H9 (cell line): ENCODE results near the gene PLXNA4. TPM values are rescaled to one million over a fixed set of nuclear protein-coding genes. Genes with fewer than 3 reads are reported as not detected.

ENCODE experiments used
- DNase-seq: peaks from one replicate; pipeline ENCODE4 v3.0.0-alpha.2; 2017
- H2AFZ ChIP-seq: one replicate; pipeline ENCODE4 v1.6.1; 2013; ENCODE audit warnings: mild to moderate bottlenecking, low read length, control low read depth, moderate library complexity
- H2AK5ac ChIP-seq: 2 replicates; pipeline ENCODE4 v1.6.1; 2013; ENCODE audit warnings: low read length, control low read depth, mixed read lengths; ENCODE audit not compliant: insufficient read length
- H2BK120ac ChIP-seq: one replicate; pipeline ENCODE4 v1.6.1; 2013; ENCODE audit warnings: low read depth, mild to moderate bottlenecking, low read length, control low read depth, inconsistent platforms; ENCODE audit not compliant: poor library complexity, severe bottlenecking
- H2BK12ac ChIP-seq: 2 replicates; pipeline ENCODE4 v1.6.1; 2013; ENCODE audit warnings: low read length, control low read depth, mixed read lengths, low read depth; ENCODE audit not compliant: insufficient read length
- H2BK15ac ChIP-seq: 2 replicates; pipeline ENCODE4 v1.6.1; 2013; ENCODE audit warnings: low read depth, low read length, control low read depth
- H2BK20ac ChIP-seq: one replicate; pipeline ENCODE4 v1.6.1; 2013; ENCODE audit warnings: low read depth, mild to moderate bottlenecking, low read length, control low read depth, inconsistent platforms; ENCODE audit not compliant: poor library complexity, severe bottlenecking
- H2BK5ac ChIP-seq: 2 replicates; pipeline ENCODE4 v1.6.1; 2013; ENCODE audit warnings: low read length, control low read depth, mixed read lengths; ENCODE audit not compliant: insufficient read length
- H3K14ac ChIP-seq: 2 replicates; pipeline ENCODE4 v1.6.1; 2013; ENCODE audit warnings: low read length, control low read depth; ENCODE audit not compliant: insufficient read depth
- H3K18ac ChIP-seq: 2 replicates; pipeline ENCODE4 v1.6.1; 2013; ENCODE audit warnings: low read depth, mild to moderate bottlenecking, mixed read lengths, low read length, control low read depth; ENCODE audit not compliant: insufficient read length
- H3K23ac ChIP-seq: 2 replicates; pipeline ENCODE4 v1.6.1; 2013; ENCODE audit warnings: low read length, control low read depth, mixed read lengths, low read depth; ENCODE audit not compliant: insufficient read length
- H3K23me2 ChIP-seq: 2 replicates; pipeline ENCODE4 v1.6.1; 2013; ENCODE audit warnings: low read depth, mild to moderate bottlenecking, mixed read lengths, low read length, control low read depth; ENCODE audit not compliant: insufficient read length, poor library complexity, severe bottlenecking
- H3K27ac ChIP-seq: 2 replicates; pipeline ENCODE4 v1.5.1; 2013; ENCODE audit warnings: low read length, control low read depth, mixed read lengths, low read depth; ENCODE audit not compliant: insufficient read length
- H3K27me3 ChIP-seq: 2 replicates; pipeline ENCODE4 v1.6.1; 2013; ENCODE audit warnings: low read length, control low read depth, inconsistent platforms; ENCODE audit not compliant: insufficient read depth
- H3K4ac ChIP-seq: 2 replicates; pipeline ENCODE4 v1.6.1; 2013; ENCODE audit warnings: low read depth, mild to moderate bottlenecking, control low read depth, inconsistent platforms, low read length, moderate library complexity
- H3K4me1 ChIP-seq: 2 replicates; pipeline ENCODE4 v1.6.1; 2013; ENCODE audit warnings: low read length, control low read depth, inconsistent platforms; ENCODE audit not compliant: insufficient read depth
- H3K4me2 ChIP-seq: 2 replicates; pipeline ENCODE4 v1.6.1; 2013; ENCODE audit warnings: low read length, control low read depth, mixed read lengths; ENCODE audit not compliant: insufficient read length, insufficient read depth
- H3K56ac ChIP-seq: 2 replicates; pipeline ENCODE4 v1.6.1; 2013; ENCODE audit warnings: low read depth, mild to moderate bottlenecking, mixed read lengths, low read length, control low read depth; ENCODE audit not compliant: insufficient read length
- H3K79me1 ChIP-seq: 2 replicates; pipeline ENCODE4 v1.6.1; 2013; ENCODE audit warnings: low read depth, mild to moderate bottlenecking, moderate library complexity, low read length, control low read depth, inconsistent platforms; ENCODE audit not compliant: insufficient read depth, poor library complexity, severe bottlenecking
- H3K79me2 ChIP-seq: 2 replicates; pipeline ENCODE4 v1.6.1; 2013; ENCODE audit warnings: low read length, control low read depth, inconsistent platforms; ENCODE audit not compliant: insufficient read depth
- H3K9ac ChIP-seq: 2 replicates; pipeline ENCODE4 v1.6.1; 2013; ENCODE audit warnings: low read length, control low read depth, mixed read lengths; ENCODE audit not compliant: insufficient read length; ENCODE audit errors: extremely low read depth
- H3K9me3 ChIP-seq: one replicate; pipeline ENCODE4 v1.6.1; 2013; ENCODE audit warnings: low read depth, low read length, inconsistent platforms; ENCODE audit not compliant: control insufficient read depth
- H3T11ph ChIP-seq: one replicate; pipeline ENCODE4 v1.6.1; 2013; ENCODE audit warnings: mild to moderate bottlenecking, low read length, control low read depth, inconsistent platforms
- H4K20me1 ChIP-seq: one replicate; pipeline ENCODE4 v1.6.1; 2013; ENCODE audit not compliant: control insufficient read depth, insufficient read length, insufficient read depth
- H4K5ac ChIP-seq: 2 replicates; pipeline ENCODE4 v1.6.1; 2013; ENCODE audit warnings: low read depth, mild to moderate bottlenecking, mixed read lengths, low read length, control low read depth; ENCODE audit not compliant: insufficient read length
- H4K8ac ChIP-seq: replicated peaks from 2 replicates; pipeline ENCODE4 v1.6.1; 2013; ENCODE audit warnings: low read length, control low read depth, mixed read lengths, low read depth; ENCODE audit not compliant: insufficient read length
- H4K91ac ChIP-seq: 2 replicates; pipeline ENCODE4 v1.6.1; 2013; ENCODE audit warnings: low read depth, mild to moderate bottlenecking, moderate library complexity, mixed read lengths, low read length, control low read depth; ENCODE audit not compliant: insufficient read length
- H3K27ac Mint-ChIP-seq, 3 experiments: 2 replicates in 2 of 3; 3 replicates in 1 of 3; pipeline ENCODE4 v1.8.0; 2020 to 2021; ENCODE audit warnings: mixed read lengths in 3 of 3, mild to moderate bottlenecking in 1 of 3, moderate library complexity in 1 of 3
- H3K27me3 Mint-ChIP-seq: 2 replicates; pipeline ENCODE4 v1.8.0; 2021; ENCODE audit warnings: low read depth, mild to moderate bottlenecking, moderate library complexity, mixed read lengths
- H3K36me3 Mint-ChIP-seq, 3 experiments: 2 replicates in 2 of 3; 3 replicates in 1 of 3; pipeline ENCODE4 v1.8.0; 2020 to 2021; ENCODE audit warnings: low read depth in 3 of 3, mixed read lengths in 3 of 3; ENCODE audit not compliant: insufficient read depth in 1 of 3
- H3K4me1 Mint-ChIP-seq, 2 experiments: 2 replicates each; pipeline ENCODE4 v1.8.0; 2020; ENCODE audit warnings: mixed read lengths in 2 of 2
- H3K4me3 Mint-ChIP-seq, 2 experiments: 2 replicates in 1 of 2; 3 replicates in 1 of 2; pipeline ENCODE4 v1.8.0; 2020 to 2021; ENCODE audit warnings: mild to moderate bottlenecking in 2 of 2, mixed read lengths in 2 of 2, moderate library complexity in 1 of 2
- H3K9me3 Mint-ChIP-seq, 2 experiments: 2 replicates in 1 of 2; 3 replicates in 1 of 2; pipeline ENCODE4 v1.8.0; 2020; ENCODE audit warnings: mild to moderate bottlenecking in 2 of 2, mixed read lengths in 2 of 2, moderate library complexity in 1 of 2
- WGBS: extraction: QIAGEN DNeasy Blood & Tissue Kit; methylation state at CpG from one replicate; pipeline ENCODE4 v1.1.7; 2013; ENCODE audit warnings: missing lambda C conversion rate, low lambda C conversion rate, mixed read lengths; ENCODE audit not compliant: insufficient read length; ENCODE audit errors: extremely low coverage; 5-methylcytosine and 5-hydroxymethylcytosine counted together
- total RNA-seq: library from RNA; stranded (reverse); gene quantifications from 2 replicates; pipeline ENCODE4 v1.2.1, GENCODE V29; 2021
- TF ChIP-seq, protein P1 (sequence below): fragments of 200-600 bp; sonication (generic); conservative IDR thresholded peaks from 3 replicates; pipeline ENCODE4 v1.8.0; 2021; ENCODE audit warnings: antibody characterized with exemption, mild to moderate bottlenecking

The PLXNA4 gene
- total RNA-seq, 1 experiment from 2014 or later = 0.35 TPM

DNA sequence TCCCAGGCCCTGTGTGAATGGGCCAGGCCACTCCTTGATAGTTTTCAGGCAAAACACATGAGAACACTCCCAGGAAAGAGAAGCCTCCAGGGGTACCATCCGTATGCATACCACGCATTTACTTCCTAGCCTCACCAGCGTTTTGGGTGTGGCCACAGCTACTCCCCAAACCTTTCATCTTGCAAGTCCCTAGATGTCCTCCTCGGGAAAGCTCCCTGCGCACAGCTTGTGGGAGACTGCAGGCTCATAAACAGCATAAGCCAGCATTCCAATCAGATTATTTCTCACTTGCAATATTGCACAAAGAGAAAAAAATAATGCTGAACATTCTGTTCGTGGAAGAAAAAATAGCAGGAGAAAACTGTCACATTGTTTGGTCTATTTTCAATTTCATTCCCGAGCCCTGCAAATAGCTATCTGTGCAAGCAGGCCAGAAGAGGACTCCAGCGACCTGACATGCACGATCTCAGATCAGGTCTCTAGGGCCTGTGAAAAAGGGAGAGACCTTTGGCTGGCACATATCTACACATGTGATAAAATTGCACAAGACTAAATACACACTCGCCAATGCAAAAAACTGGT lies 175.6 kb downstream of the PLXNA4 start:
- no peak overlapping the region for H3K4ac ChIP-seq
- Mint-ChIP-seq H3K4me1 (peaks cover 20 to 35% of the 10 kb centered on the region in 2 experiments), H3K27ac (0 out of 7 replicates have a peak overlapping the region, but pooled peaks of 1 of the 3 experiments have one; percentile 6), H3K36me3 (no peaks in the 10 kb centered on the region), H3K9me3 (no peaks in the 10 kb centered on the region), H3K4me3 (no peak overlapping the region), H3K27me3 (peaks cover 2% of the 10 kb centered on the region; the same call in 1 of the 2 replicates)
- H2BK5ac ChIP-seq = no peak overlapping the region
- H3T11ph ChIP-seq = no peak overlapping the region
- no peak overlapping the region for H2AFZ ChIP-seq
- H2BK20ac ChIP-seq = no peak overlapping the region
- no peaks in the 10 kb centered on the region for H3K27me3 ChIP-seq
- no peak overlapping the region for H4K91ac ChIP-seq
- no peak overlapping the region for H2AK5ac ChIP-seq
- H3K79me1 ChIP-seq = no peaks in the 10 kb centered on the region
- no peaks in the 10 kb centered on the region for H4K20me1 ChIP-seq
- H2BK12ac ChIP-seq = no peak overlapping the region
- H2BK15ac ChIP-seq = no peak overlapping the region
- no peak overlapping the region for H3K18ac ChIP-seq
- H3K14ac ChIP-seq = no peak overlapping the region
- no peaks in the 10 kb centered on the region for H3K9me3 ChIP-seq
- H3K4me2 ChIP-seq = no peak overlapping the region
- H3K23me2 ChIP-seq = no peaks in the 10 kb centered on the region
- no peaks in the 10 kb centered on the region for H3K79me2 ChIP-seq
- no peak overlapping the region for H4K5ac ChIP-seq
- H3K27ac ChIP-seq = no peak overlapping the region
- H3K23ac ChIP-seq = no peak overlapping the region
- H2BK120ac ChIP-seq = no peak overlapping the region
- WGBS = no CpG with 5 or more reads among the region's 10 CpGs
- peaks cover 5% of the 10 kb centered on the region; the same call in 1 of the 2 replicates for H3K4me1 ChIP-seq
- no peak overlapping the region for H3K9ac ChIP-seq
- DNase-seq = no peak
- no peak overlapping the region for H3K56ac ChIP-seq
- H4K8ac ChIP-seq = no peak overlapping the region
- TF ChIP-seq, protein P1, sequence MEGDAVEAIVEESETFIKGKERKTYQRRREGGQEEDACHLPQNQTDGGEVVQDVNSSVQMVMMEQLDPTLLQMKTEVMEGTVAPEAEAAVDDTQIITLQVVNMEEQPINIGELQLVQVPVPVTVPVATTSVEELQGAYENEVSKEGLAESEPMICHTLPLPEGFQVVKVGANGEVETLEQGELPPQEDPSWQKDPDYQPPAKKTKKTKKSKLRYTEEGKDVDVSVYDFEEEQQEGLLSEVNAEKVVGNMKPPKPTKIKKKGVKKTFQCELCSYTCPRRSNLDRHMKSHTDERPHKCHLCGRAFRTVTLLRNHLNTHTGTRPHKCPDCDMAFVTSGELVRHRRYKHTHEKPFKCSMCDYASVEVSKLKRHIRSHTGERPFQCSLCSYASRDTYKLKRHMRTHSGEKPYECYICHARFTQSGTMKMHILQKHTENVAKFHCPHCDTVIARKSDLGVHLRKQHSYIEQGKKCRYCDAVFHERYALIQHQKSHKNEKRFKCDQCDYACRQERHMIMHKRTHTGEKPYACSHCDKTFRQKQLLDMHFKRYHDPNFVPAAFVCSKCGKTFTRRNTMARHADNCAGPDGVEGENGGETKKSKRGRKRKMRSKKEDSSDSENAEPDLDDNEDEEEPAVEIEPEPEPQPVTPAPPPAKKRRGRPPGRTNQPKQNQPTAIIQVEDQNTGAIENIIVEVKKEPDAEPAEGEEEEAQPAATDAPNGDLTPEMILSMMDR = no peak
